Suppressor macrophage (primary cell): ENCODE data around the gene CUL1.
A peak's percentile ranks its signal among the peaks of the same experiment; 100 is the strongest.

Source experiments
- DNase-seq, 4 experiments: peaks; one replicate each; pipeline ENCODE4 v3.0.0-alpha.2; 2020 to 2022

CUL1 gene

DNA sequence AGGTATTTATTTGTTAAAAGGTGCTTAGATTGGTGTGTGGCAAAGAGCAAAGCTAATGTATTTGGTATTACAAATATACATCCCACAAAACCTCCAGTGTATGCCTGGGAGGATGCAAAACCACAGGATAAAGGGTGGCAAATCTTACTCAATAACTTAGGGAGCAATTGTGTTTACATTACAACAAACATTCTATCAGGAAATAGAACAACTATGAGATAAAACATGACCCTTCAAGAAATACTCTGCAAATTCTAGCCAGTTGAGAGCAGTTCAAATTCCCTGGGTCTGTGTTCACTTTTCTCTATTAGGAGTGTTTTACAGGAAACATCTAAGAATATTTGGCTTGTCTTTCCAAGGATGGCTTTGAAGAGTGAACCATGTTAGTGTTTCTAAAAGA, 64.9 kb downstream of the CUL1 start:
- DNase-seq, result no peak

DNA sequence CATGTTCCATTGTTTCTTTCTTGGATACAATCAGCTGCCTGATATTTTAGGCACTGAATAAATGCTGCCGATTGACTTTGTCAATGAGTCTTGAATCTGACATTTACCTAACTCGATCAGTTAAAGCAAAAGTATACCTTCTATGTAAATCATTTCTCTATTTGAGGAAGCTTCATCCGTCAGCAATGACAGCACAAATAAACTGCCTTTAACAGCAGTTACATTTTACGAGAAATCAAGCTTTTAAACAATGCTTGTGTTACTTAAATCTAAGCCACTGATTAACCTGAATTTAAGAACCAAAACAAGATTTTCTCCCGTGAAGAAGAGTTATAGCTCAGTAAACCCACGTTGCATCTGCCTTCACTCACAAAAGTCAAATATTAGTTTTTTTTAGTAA, 71.3 kb downstream of the CUL1 start:
- DNase-seq, result no peak

DNA sequence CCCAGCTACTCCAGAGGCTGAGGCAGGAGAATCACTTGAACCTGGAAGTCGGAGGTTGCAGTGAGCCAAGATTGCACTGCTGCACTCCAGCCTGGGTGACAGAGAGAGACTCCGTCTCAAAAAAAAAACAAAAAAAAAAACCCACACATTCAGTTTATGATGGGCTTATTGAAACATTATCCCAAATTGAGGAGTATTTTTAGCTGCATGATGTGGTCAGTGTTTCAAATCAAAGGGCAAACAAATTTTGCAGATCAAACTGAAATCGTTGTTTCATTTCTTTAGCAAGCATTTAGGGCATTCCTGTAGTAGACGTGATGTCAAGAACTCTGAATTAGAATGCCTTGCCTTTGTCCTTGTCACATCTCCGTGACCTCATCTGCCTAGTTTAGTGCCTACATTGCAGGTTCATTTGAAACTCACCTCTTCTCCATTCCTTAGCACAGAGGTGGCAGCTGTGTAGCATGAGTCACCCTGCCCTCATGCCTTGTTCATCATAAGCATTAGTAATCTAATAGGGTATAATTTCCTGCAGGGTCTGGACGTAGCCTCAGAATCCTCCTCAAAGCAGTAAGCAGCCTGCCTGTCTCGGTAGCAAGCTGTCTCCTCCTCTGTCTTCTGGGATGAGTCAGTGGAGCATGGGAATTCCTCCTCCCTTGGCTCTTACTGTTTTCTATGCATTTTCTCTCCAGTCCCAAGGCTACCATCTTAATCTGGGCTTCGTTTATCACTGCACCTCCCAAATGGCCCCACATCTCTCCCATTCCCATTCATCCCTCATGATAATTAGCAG, 73.8 kb downstream of the CUL1 start:
- no peak for DNase-seq

DNA sequence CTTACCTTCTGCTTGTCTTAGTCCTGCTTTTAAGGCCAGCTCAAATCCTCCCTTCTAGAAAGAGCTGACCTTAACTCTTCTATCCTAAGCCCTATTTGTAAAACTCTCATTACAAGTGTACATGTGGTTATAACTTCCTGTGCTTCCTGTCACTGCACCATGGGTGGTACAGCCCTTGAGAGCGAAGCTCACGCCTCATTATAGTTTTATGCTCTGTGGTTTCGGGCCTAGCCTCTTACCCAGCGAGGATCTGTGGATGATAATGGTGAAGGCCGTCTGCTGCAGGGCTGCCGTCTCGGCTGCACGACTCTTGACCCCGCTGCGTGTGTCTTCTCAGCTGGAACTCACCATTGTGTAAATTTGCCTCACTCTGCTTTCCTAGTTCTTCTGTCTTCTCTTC, 74.6 kb downstream of the CUL1 start:
- DNase-seq, result no peak

DNA sequence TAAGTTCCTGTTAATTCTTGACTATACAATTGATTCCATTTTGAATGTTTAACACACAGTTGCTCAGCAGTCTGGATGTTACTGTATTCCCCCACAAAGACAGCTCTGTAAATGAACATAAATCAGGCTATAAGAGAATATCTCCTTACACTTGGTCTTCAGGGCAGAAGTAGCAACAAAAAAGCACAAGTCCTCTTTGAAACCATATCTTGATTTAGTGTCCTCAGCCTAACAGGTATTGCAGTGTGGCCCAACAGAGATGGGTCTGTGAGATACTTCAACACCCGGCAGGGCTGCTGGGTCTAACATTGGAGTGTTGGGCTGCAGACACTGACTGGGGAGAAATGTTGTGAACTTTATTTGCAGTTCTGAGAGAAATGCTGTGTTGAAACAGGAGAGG, 75.8 kb downstream of the CUL1 start:
- no peak for DNase-seq

DNA sequence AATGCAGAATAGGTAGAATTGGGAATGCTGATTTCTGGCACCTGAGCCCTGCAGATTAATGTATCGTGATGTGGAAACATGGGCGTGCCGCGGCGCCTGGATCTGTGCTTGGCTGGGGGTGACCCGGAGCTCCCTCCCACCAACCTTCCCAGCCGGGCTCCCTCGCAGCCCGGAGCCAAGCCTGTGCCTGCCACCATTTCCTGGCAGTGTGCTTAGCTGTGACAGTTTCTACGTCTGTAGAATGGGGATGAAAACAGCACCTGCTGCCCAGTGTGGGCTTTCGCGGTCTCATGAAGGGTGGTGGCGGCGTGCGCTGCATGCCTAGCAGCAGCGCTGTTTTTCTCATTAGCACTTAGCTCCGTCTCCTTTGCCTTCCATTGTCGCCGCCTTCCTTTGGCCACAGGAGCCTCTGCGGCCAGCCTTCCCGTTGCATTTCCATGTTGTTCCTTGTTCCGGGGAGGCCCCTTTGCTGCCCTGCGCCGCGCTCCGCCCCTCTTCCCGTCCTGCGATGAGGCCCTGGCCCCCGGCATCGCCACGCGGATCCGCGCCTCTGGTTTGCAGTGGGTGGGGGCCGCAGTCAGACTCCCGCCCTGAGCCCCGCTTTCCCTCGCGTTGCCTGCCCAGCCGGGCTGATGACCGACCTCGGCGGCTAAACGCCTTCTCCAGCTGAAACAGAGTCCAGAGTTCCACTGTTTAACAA, 84.2 kb downstream of the CUL1 start:
- DNase-seq, result no peak

DNA sequence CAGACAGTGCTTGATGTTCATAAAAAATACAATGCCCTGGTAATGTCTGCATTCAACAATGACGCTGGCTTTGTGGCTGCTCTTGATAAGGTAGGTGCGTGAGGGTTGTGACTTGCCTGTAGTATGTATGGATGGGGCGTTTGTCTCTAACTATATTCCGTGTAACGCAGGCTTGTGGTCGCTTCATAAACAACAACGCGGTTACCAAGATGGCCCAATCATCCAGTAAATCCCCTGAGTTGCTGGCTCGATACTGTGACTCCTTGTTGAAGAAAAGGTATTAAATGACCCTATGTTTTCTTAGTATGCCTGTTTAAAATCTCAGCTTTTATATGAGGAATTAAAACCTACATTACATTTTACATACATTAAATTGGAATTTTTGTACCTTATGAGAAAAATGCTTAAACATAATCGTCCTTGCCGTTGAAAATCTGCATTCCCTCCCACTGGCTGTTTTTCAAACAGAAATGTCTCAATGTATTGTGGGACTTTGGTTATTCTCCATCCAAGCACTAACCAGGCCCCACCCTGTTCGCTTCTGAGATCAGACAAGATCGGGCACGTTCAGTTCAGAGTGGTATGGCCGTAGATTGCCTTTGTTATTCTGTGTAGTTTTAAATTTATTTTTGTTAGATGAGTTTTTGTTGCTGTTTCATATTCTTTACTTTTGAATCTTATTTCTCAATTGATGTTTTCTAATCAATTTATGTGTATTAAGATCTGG, 85.3 kb downstream of the CUL1 start:
- no peak for DNase-seq

DNA sequence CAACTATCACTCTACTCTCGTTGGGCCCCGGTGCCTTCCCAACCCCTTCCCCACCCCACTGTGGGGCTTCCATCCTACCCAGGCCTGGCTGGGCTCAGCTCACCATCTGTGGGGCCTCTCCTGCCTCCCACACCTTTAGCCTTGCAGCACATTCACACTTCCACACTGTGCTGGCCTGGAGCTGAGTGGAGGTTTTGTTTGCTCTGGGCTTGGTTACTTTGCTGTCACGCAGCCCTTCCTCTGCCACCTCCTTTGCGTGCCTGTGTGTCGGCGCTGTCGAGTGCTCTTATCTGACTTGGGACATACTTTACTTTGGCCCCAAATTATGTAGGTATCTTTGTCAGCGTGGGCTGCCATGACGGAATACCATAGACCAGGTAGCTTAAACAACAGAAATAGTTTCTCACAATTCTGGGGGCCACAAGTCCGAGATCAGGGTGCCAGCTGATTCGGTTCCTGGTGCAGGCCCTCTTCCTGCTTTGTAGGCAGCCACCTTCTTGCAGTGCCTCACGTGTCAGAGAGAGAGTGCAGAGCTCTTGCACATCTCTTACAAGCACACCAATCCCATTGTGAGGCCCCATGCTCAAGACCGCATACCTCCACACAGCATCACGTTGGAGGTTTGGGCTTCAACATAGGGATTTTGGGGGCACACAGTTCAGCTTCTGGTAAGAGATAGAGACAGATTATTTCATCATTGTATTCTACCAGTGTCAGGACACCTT, 89.0 kb downstream of the CUL1 start:
- DNase-seq, result no peak

DNA sequence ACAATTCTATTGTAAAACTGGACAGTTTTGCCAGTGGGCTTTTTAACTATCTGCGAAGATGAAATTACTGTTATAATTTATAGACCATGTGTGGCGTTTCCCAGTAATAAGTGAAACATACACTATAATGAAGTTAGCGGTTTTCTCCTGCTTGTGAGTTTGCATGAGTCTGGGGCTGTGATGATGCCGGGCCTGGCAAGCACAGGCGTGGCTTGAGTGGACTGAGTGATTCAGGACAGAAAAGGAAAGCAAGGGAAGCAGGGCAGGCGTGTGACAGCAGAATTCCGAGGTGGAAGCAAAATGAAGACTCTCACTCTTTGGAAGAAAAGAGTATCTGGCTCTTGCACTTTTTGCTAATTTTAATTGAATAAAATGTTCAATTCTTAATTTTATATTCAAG, 90.5 kb downstream of the CUL1 start:
- DNase-seq, result no peak

DNA sequence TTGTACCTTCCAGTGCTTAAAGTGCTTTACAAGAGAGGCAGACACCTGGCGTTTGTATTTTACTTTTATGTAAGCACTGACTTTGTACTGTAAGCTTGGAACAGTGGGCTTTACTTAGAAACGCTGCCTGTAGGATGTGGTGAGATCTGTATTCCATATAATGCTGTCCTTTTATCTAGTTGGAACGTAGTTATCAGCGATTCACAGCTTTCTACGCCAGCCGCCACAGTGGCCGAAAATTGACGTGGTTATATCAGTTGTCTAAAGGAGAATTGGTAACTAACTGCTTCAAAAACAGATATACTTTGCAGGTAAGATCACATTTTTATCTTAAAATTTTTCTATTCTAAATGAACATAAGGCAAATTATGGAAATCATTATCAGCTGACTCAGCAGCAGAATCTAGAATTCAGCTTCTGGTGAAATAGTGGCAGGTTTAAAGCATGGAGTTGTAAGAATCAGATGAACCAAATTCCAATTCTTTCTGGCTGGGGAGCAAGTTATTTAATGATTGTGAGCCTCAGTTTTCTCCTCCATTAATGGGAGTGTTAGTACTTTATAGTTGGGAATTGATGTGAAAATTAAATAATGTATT, 91.5 kb downstream of the CUL1 start:
- no peak for DNase-seq

DNA sequence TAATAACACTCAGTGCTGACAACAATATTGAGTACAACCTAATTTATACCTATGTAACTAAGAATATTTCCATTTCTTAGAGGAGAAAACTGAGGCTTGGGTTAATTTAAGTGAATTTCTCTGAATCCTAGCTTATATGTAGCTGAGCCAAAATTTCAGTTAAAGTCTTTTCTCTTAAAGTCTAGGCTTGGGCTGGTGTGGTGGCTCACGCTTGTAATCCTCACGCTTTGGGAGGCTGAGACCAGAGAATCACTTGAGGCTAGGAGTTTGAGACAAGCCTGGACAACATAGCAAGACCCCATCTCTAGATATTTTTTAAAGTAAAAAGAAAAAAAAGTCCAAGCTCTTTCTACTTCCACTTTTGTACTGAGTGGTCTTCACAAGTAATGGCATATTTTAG, 92.1 kb downstream of the CUL1 start:
- no peak for DNase-seq

DNA sequence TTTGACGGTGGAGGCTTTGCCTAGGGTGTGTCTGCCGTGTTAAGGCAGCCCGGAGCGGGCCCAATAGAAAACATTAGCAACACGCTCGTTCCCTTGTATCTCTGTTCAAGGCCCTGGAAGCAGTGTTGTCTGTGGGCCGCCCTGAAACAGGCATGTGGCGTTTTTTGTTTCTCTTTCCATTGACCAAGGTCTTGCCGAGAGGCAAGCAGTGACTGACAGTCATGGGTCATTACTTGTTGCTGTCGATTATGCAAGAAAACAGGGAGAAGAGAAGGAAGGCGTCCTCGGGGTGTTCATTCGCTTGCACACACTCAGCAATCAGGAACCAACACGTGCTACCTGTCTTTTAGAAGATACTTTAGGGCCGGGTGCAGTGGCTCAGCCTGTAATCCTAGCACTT, 92.8 kb downstream of the CUL1 start:
- DNase-seq, result peak in 3 of 4 experiments; percentile 6 to 26 (median 8)

DNA sequence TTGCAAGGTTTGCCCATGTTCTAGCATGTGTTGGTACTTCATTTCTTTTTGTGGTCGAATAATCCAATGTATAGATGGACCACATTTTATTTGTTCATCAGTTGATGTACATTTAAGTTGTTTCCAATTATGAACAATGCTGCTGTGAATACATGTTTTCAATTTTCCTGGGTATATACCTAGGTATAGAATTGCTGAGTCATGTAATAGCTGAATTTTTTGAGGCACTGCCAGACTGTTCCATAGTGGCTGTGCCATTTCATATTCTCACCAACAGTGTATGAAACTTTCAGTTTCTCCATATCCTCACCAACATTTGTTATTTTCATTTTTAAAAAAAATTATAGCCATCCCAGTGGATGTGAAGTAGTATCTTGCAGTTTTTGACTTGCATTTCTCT, 94.9 kb downstream of the CUL1 start:
- no peak for DNase-seq

DNA sequence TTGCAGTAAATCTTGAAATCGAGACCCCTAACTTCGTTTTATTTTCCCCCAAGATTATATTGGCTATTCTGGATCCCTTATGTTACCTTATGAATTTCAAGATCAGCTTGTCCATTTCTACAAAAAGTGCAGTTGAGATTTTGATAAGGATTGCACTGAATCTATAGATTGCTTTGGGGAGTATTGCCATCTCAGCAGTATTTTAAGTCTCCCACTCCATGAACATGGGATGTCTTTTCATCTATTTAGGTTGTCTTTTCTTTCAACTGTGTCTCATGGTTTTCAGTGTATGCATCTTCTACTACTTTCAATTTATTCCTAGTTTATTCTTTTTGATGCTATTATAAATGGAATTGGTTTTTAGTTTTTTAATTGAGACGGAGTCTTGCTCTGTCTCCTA, 95.8 kb downstream of the CUL1 start:
- DNase-seq, result no peak

DNA sequence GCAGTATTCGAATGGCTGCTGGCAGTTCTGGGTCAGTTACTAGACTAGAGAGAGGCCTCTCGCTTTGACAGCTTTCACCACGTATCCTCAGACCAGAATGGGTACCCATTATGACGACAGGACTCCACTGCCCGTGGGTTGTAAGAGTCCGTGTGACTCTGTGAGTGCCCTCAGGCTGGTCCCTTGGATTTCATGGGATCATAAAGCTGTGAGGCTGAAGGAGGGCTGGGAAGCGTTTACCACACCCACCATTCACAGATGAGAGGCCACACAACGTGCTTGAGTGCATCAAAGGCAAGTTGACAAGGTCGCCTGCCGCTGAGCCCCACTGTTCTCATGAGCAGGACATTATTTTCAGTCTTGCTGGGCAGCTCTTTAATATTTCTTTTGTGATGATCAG, 98.1 kb downstream of the CUL1 start:
- no peak for DNase-seq

DNA sequence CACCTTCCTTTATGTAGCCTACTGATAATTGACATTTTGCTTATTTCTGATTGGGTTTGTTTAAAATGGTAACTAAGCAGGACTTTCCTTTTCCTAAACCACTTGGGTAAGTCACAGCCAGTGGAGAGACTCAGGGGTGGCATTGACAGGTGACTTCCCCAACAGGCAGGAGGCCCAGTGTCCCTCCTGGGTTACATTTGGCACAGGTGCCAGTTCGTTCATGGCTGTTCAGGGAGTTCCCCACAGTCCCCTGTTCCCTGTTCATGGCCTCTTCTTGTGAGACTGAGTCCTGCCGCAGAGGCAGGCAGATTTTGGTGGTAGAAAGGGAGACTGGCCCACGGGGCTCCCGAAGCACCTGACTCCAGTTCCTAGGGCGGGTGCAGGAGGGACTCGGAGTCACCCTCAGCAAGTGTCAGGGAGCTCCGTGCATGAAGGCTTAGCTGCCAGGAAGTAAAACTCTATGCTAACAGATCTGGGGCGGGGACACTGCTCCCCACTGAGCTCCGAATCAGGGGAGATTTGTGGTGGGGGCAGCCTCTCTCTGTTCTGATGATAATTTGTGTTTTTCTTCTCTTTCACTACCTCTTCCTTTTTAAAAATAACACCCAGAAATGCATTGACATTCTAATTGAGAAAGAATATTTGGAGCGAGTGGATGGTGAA, 101.3 kb downstream of the CUL1 start:
- DNase-seq, result no peak

DNA sequence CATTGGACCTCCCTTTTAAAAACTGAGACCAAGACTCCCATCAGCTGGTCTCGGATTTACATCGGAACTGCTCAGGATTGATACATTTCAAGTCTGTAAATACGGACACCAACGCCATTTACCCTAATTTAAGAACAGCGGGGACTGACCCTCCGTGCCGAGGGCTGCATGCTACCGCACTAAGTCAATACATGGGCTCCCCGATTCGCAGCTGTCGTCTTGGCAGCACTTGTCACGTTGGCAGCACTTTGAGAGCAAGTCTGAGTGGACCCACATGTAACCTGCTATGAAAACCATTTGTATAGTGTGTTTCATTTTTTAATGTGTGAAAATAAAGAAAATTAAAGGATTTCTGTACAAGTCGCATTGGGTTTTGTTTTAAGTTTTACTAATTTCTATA, 102.0 kb downstream of the CUL1 start:
- no peak for DNase-seq

DNA sequence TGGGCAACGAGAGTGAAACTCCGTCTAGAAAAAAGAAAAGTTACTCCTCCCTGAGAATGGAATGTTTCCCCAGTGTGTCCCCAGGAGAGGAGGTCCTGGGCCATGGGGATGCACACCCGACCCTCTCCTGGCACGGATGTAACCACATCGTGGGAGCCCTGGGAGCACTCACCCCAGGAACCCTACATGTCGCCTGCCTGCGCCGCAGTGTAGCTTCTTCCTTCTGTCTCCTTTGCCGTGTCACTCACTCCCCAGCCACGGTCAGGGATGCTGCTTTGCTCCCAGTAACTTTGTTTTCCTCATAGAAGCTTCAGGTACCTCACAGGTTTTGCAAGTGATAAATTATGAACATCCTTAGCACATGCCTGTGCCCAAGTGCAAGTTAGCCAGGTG, 103.4 kb downstream of the CUL1 start:
- no peak for DNase-seq

DNA sequence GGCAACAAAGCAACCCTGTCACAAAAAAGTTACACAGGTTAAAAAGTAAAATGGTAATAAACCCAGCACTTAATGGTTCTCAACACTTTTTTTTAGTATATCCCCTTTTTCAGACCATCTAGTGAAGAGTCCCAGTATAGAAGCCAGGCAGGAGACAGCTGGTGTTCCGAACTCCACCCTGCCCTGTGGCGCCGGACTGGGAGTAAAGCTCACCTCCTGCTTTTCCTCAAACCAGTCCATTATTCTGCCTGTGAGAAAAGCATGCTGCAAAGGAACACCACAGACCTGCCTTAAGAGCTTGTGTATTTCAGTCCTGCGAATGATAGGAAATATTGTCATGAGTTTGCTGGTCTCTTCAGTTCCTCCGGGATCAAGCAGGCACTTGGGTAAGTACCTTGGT, 104.4 kb downstream of the CUL1 start:
- no peak for DNase-seq

DNA sequence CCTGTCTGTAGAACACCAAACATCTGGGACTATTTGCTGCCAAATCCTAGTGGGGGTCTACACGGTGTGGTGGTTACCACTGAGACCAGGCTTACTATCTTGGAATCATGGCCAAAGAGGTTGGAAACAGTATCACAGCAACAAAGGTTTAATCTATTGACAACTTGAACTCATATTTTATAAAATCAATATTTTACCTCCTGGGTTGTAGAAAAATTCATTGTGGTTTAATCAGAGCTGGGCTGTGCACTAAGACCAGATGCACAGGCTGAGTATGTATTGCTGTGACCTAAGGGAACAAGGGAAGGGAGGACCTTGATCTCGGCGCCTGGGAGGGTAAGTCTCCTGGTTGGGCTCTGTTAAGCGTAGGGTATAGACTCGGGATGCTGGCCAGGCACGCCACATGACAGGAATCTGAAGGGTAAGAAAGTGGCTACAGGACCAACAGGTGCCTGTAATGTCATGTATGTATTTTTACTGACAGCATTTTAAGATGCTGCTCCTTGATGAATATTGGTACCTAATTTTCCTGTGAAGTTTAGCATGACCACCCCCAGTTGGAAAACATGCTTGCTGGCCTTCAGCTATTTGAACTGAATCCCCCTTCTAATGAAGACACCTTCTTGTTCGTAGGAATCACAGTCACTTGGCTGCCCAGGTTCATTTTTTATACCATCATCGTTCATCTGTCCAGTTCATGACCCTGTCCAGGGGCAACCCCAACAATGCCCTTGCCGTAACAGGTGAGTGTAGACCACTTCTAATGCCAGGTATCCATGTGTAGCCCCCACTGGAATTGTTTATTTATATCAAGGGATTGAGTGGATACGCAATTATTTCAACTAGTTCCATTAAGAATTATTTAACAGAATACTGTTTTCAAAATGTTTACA, 105.9 kb downstream of the CUL1 start:
- DNase-seq, result no peak

DNA sequence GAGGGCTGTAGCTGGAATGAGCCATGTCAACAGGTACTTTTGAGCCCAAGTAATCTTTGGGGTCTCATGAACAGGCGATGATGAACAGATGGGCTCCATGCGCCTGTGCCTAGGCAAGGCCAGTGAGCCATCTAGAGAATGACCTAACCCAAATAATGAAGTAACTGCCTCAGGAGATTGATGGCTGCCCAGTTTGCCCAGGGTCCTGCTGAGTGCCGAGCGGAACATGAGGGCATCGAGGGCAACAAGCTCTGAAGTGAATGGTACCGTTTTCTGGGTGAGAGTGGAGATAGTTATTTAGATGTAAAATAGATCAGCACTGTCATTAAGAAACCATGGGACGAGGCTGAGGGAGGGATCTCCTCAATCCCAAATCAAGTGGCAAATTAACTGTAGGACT, 107.5 kb downstream of the CUL1 start:
- no peak for DNase-seq
